Measurements from ENCODE around the gene OLFM2.

- TF ChIP-seq CTCF (IDR thresholded peaks at IDR 0.05) (no peak), POLR2A (IDR thresholded peaks at IDR 0.05) (no peak)
These were observed 100.8 kb downstream of the OLFM2 start for GRCh38 chr19:9835507-9835949.
